ENCODE measurements around the gene FAM83G.
"Not testable (repeated sequence)": the region's sequence is repeated elsewhere in the genome, so short reads cannot be mapped to it uniquely, and the experiment has no call there.

FAM83G gene

GRCh38 chr17:19021622-19022083 is 17.1 kb upstream of the FAM83G start:
- no peak overlapping the region for H3K9ac ChIP-seq (ENCODE audit: insufficient read length)
- TF ChIP-seq POLR2AphosphoS5 (IDR thresholded peaks at IDR 0.05; ENCODE audit: borderline replicate concordance, low read depth, low read length), result no peak
- TF ChIP-seq FOXP2 (optimal IDR thresholded peaks at IDR 0.05; ENCODE audit: control extremely low read depth, extremely low read length, insufficient read depth), result no peak
- no peak for TF ChIP-seq EZH2 (IDR thresholded peaks at IDR 0.05)

DNA sequence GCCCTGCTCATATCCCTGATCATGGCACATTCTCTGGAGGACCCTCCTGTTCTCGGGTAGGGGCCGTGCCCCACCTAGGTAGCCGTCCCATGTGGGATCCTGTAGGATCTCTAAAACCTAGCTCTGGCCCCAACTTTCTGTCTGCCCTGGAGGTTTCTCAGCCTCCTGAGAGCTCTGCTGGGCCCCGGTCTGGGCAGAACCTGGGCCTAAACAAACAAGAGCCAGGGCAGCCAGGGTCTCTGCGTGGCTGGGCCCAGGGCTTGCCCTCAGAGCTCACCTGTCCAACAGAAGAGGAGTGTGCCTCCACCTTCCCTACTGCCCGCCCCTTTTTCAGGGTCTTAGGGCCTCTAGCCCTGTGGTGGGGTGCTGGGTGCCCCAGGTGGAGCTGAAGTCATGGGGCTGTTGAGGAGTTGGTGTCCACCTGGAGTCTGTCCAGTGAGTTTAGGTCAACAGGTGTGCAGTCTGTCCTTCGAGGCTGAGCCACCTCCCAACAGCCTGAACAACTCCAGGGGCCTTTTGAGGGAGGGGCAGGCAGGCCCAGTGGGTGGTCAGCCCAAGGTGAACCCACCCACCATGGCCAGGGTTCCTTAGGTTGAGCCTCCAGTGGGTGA is 16.6 kb upstream of the FAM83G start:
- DNase-seq (ENCODE audit: low read depth, low spot score); H3K9ac ChIP-seq (ENCODE audit: insufficient read length); H3K4me3 ChIP-seq; H3K27ac ChIP-seq; H3K9me3 ChIP-seq (ENCODE audit: low read depth, low read length); H3K36me3 ChIP-seq (ENCODE audit: insufficient read depth, low read length): not testable (repeated sequence)

More at GRCh38 chr17:19021622-19022083, 17.1 kb upstream of the FAM83G start:
- Histone ChIP-seq H3K9me3 (ENCODE audit: low read depth, low read length) (no peaks in the 10 kb centered on the region), H3K4me3 (no peak overlapping the region), H3K27ac (no peak overlapping the region), H3K36me3 (ENCODE audit: insufficient read depth, low read length) (no peaks in the 10 kb centered on the region)
- DNase-seq (ENCODE audit: low read depth, low spot score), result no peak

DNA sequence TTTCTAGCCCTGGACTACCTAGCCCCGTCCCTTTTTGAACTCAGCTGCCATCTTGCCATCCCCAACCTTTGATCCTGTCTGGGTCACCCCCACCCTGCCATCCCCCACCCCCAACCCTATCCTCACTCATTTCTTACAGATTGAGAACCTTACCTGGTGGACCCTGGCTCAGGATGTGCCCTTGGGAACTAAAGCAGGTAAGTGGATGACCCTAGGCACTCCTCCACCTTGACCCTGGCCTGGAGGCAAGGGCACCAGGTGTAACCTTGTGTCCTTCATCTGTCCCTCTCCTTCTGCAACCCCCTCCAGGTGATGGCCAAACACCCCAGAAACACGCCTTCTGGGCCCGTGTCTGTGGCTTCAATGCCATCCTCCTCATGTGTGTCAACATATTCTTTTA is 15.5 kb upstream of the FAM83G start:
- no peak overlapping the region for H3K9ac ChIP-seq (ENCODE audit: insufficient read length)
- DNase-seq (ENCODE audit: low read depth, low spot score), result no peak
- no peak overlapping the region for H3K27ac ChIP-seq
- H3K4me3 ChIP-seq, result no peak overlapping the region
- TF ChIP-seq FOXP2 (optimal IDR thresholded peaks at IDR 0.05; ENCODE audit: control extremely low read depth, extremely low read length, insufficient read depth) (no peak), POLR2AphosphoS5 (IDR thresholded peaks at IDR 0.05; ENCODE audit: borderline replicate concordance, low read depth, low read length) (no peak), EZH2 (IDR thresholded peaks at IDR 0.05) (no peak)
- no peaks in the 10 kb centered on the region for H3K36me3 ChIP-seq (ENCODE audit: insufficient read depth, low read length)
- H3K9me3 ChIP-seq (ENCODE audit: low read depth, low read length), result no peaks in the 10 kb centered on the region

GRCh38 chr17:19019041-19019941 is 14.7 kb upstream of the FAM83G start:
- Histone ChIP-seq H3K36me3 (ENCODE audit: insufficient read depth, low read length) (no peaks in the 10 kb centered on the region), H3K4me3 (no peak overlapping the region), H3K9ac (ENCODE audit: insufficient read length) (no peak overlapping the region), H3K9me3 (ENCODE audit: low read depth, low read length) (no peaks in the 10 kb centered on the region), H3K27ac (no peak overlapping the region)
- no peak for DNase-seq (ENCODE audit: low read depth, low spot score)
- TF ChIP-seq POLR2AphosphoS5 (IDR thresholded peaks at IDR 0.05; ENCODE audit: borderline replicate concordance, low read depth, low read length) (no peak), EZH2 (IDR thresholded peaks at IDR 0.05) (no peak), FOXP2 (optimal IDR thresholded peaks at IDR 0.05; ENCODE audit: control extremely low read depth, extremely low read length, insufficient read depth) (no peak)

DNA sequence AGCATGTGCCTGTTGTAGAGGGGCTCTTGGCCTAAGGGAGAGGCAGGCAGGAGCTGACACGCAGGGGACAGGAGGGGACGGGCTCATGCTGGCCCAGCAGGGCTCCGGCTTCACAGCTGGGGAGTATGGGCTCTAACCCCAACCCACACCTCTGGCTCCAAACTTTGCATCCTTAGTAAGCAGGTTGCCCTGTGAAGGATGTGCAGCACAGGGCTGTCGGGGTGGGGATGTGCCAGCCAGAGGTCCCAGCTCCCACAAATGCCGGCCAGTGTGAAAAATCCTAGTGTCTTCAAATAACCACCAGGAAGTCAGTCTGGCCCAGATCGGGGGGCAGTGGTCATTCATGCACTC is 14.0 kb upstream of the FAM83G start:
- no peaks in the 10 kb centered on the region for H3K9me3 ChIP-seq (ENCODE audit: low read depth, low read length)
- no peak for TF ChIP-seq EZH2 (IDR thresholded peaks at IDR 0.05)
- TF ChIP-seq FOXP2 (optimal IDR thresholded peaks at IDR 0.05; ENCODE audit: control extremely low read depth, extremely low read length, insufficient read depth), result no peak
- TF ChIP-seq POLR2AphosphoS5 (IDR thresholded peaks at IDR 0.05; ENCODE audit: borderline replicate concordance, low read depth, low read length), result no peak
- no peak overlapping the region for H3K27ac ChIP-seq
- H3K36me3 ChIP-seq (ENCODE audit: insufficient read depth, low read length), result no peaks in the 10 kb centered on the region
- no peak for DNase-seq (ENCODE audit: low read depth, low spot score)
- no peak overlapping the region for H3K4me3 ChIP-seq
- H3K9ac ChIP-seq (ENCODE audit: insufficient read length), result no peak overlapping the region

DNA sequence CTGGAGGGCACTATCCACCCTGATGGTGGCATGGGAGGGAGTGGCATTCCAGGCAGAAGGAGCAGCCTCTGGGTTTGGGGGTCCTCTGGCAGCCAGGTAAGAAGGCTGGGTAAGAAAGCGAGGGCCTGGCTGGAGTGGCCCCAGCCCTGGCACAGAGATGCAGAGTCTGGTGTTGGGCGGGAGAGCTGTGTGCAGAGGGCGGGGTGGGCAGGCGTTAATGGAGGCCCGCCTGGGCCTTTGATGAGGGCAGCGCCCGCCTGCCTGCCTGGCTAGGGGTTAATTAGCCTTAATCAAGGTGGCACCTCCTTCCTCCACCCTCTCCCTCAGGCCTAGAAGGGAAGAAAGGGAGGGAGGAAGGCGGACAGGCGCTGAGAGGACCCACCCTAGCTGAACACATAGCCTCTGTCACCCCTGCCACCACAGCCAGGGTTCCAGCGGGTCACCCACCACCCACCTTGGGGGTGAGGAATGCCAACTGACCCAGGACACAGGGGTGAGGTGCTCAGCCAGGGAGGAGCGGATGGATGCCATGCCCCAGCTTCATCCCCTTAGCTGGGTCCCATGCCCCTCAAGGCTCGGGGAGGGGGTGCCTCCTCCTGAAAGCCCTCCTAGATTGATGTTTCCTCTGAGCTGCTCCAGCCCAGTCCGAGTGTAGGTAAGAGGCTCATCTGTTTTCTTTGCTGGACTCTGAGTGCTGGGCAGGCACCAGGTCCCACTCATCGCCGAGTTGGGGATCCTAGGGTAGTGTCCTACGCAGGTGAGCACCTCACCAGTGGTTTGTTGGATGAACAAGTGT is 13.4 kb upstream of the FAM83G start:
- no peak overlapping the region for H3K27ac ChIP-seq
- H3K36me3 ChIP-seq (ENCODE audit: insufficient read depth, low read length), result no peaks in the 10 kb centered on the region
- no peaks in the 10 kb centered on the region for H3K9me3 ChIP-seq (ENCODE audit: low read depth, low read length)
- no peak for DNase-seq (ENCODE audit: low read depth, low spot score)
- H3K4me3 ChIP-seq, result no peak overlapping the region
- TF ChIP-seq FOXP2 (optimal IDR thresholded peaks at IDR 0.05; ENCODE audit: control extremely low read depth, extremely low read length, insufficient read depth) (no peak), EZH2 (IDR thresholded peaks at IDR 0.05) (no peak), POLR2AphosphoS5 (IDR thresholded peaks at IDR 0.05; ENCODE audit: borderline replicate concordance, low read depth, low read length) (no peak)
- H3K9ac ChIP-seq (ENCODE audit: insufficient read length), result no peak overlapping the region

- DNase-seq (ENCODE audit: low read depth, low spot score), result no peak
- Histone ChIP-seq H3K9me3 (ENCODE audit: low read depth, low read length) (no peaks in the 10 kb centered on the region), H3K27ac (no peak overlapping the region), H3K36me3 (ENCODE audit: insufficient read depth, low read length) (no peaks in the 10 kb centered on the region), H3K9ac (ENCODE audit: insufficient read length) (no peak overlapping the region), H3K4me3 (no peak overlapping the region)
- TF ChIP-seq POLR2AphosphoS5 (IDR thresholded peaks at IDR 0.05; ENCODE audit: borderline replicate concordance, low read depth, low read length), result no peak
- no peak for TF ChIP-seq FOXP2 (optimal IDR thresholded peaks at IDR 0.05; ENCODE audit: control extremely low read depth, extremely low read length, insufficient read depth)
- TF ChIP-seq EZH2 (IDR thresholded peaks at IDR 0.05), result no peak
These were observed 12.8 kb upstream of the FAM83G start for GRCh38 chr17:19017401-19017800.

GRCh38 chr17:19016881-19017280 is 12.3 kb upstream of the FAM83G start:
- DNase-seq (ENCODE audit: low read depth, low spot score), result no peak
- no peak overlapping the region for H3K27ac ChIP-seq
- no peak overlapping the region for H3K4me3 ChIP-seq
- no peak for TF ChIP-seq FOXP2 (optimal IDR thresholded peaks at IDR 0.05; ENCODE audit: control extremely low read depth, extremely low read length, insufficient read depth)
- no peak for TF ChIP-seq EZH2 (IDR thresholded peaks at IDR 0.05)
- no peak for TF ChIP-seq POLR2AphosphoS5 (IDR thresholded peaks at IDR 0.05; ENCODE audit: borderline replicate concordance, low read depth, low read length)
- no peaks in the 10 kb centered on the region for H3K36me3 ChIP-seq (ENCODE audit: insufficient read depth, low read length)
- no peak overlapping the region for H3K9ac ChIP-seq (ENCODE audit: insufficient read length)
- no peaks in the 10 kb centered on the region for H3K9me3 ChIP-seq (ENCODE audit: low read depth, low read length)
